ENCODE results near the gene AKR1C8.

Gene AKR1C8

GRCh38 chr10:5108658-5109416 is 76.1 kb downstream of the AKR1C8 start:
- no peak for TF ChIP-seq CTCF (IDR thresholded peaks at IDR 0.05; ENCODE audit: low read depth, low read length)
- DNase-seq (ENCODE audit: low read depth in 2 of 2) = no peak
- H3K4me3 ChIP-seq (replicated peaks in 1 of 2; ENCODE audit: low read depth in 2 of 2, low read length in 2 of 2) = no peak overlapping the region

GRCh38 chr10:5107860-5108526 is 77.0 kb downstream of the AKR1C8 start:
- H3K4me3 ChIP-seq (replicated peaks in 1 of 2; ENCODE audit: low read depth in 2 of 2, low read length in 2 of 2) = no peak overlapping the region
- DNase-seq (ENCODE audit: low read depth in 2 of 2) = no peak
- TF ChIP-seq CTCF (IDR thresholded peaks at IDR 0.05; ENCODE audit: low read depth, low read length) = no peak

GRCh38 chr10:5106553-5106952 is 78.4 kb downstream of the AKR1C8 start:
- H3K4me3 ChIP-seq (replicated peaks in 1 of 2; ENCODE audit: low read depth in 2 of 2, low read length in 2 of 2) = no peak overlapping the region
- TF ChIP-seq CTCF (IDR thresholded peaks at IDR 0.05; ENCODE audit: low read depth, low read length) = no peak
- no peak for DNase-seq (ENCODE audit: low read depth in 2 of 2)

GRCh38 chr10:5105626-5106025 is 79.3 kb downstream of the AKR1C8 start:
- H3K4me3 ChIP-seq (replicated peaks in 1 of 2; ENCODE audit: low read depth in 2 of 2, low read length in 2 of 2) = no peak overlapping the region
- DNase-seq (ENCODE audit: low read depth in 2 of 2) = peak in 1 of 2 donors; percentile 31
- no peak for TF ChIP-seq CTCF (IDR thresholded peaks at IDR 0.05; ENCODE audit: low read depth, low read length)
